Esophagus mucosa (tissue), 1 donor: Measurements from ENCODE around the gene KIF23. TPM values are rescaled to one million over a fixed set of nuclear protein-coding genes. Genes with fewer than 3 reads are reported as not detected.
"Not testable (repeated sequence)": the region's sequence is repeated elsewhere in the genome, so short reads cannot be mapped to it uniquely, and the experiment has no call there.

Experiments
- ATAC-seq: fragments of 200-7000 bp; cut with Tn5 transposase; one replicate; pipeline ENCODE4 v1.9.1; 2020
- total RNA-seq: library from RNA; stranded (reverse); gene quantifications from one replicate; pipeline ENCODE4 v1.2.4, GENCODE V29; 2023
- donor health status: DM: yes; HTN: yes; CAD: no.

KIF23 gene
- total RNA-seq, 1 donor from 2014 or later: 16.0 TPM

GRCh38 chr15:69439623-69440022, 25.5 kb downstream of the KIF23 start:
- ATAC-seq: no peak

GRCh38 chr15:69443032-69443611, 29.0 kb downstream of the KIF23 start:
- ATAC-seq: no peak

GRCh38 chr15:69444686-69445085, 30.5 kb downstream of the KIF23 start:
- ATAC-seq: no peak

- ATAC-seq: no peak
Observed at GRCh38 chr15:69446953-69447352, 32.8 kb downstream of the KIF23 start.

- not testable (repeated sequence) for ATAC-seq
Observed at GRCh38 chr15:69450221-69450620, 36.1 kb downstream of the KIF23 start.

- ATAC-seq: no peak
Observed at GRCh38 chr15:69450968-69451695, 37.0 kb downstream of the KIF23 start.

- ATAC-seq: peak; percentile 20
Observed at GRCh38 chr15:69451951-69452691, 38.0 kb downstream of the KIF23 start.

GRCh38 chr15:69452692-69453521, 38.8 kb downstream of the KIF23 start, which contains the start of gene RPLP1:
Gene RPLP1 (plus strand): TSS chr15:69452818. CDS start chr15:69452949, 131 bp downstream.
- peak; percentile 94 for ATAC-seq

- no peak for ATAC-seq
Observed at GRCh38 chr15:69454953-69455352, 40.8 kb downstream of the KIF23 start.

GRCh38 chr15:69456208-69457166, 42.3 kb downstream of the KIF23 start:
- no peak for ATAC-seq

GRCh38 chr15:69457304-69458280, 43.4 kb downstream of the KIF23 start:
- ATAC-seq: no peak

- no peak for ATAC-seq
Observed at GRCh38 chr15:69459066-69459465, 44.9 kb downstream of the KIF23 start.

- no peak for ATAC-seq
Observed at GRCh38 chr15:69460481-69460880, 46.3 kb downstream of the KIF23 start.

GRCh38 chr15:69462030-69462492, 47.9 kb downstream of the KIF23 start:
- ATAC-seq: peak; percentile 12

- ATAC-seq: peak; percentile 91
Observed at GRCh38 chr15:69462493-69463181, 48.5 kb downstream of the KIF23 start.

GRCh38 chr15:69463182-69463756, 49.1 kb downstream of the KIF23 start:
- ATAC-seq: no peak

- no peak for ATAC-seq
Observed at GRCh38 chr15:69465253-69465652, 51.1 kb downstream of the KIF23 start.

GRCh38 chr15:69466733-69467132, 52.6 kb downstream of the KIF23 start:
- ATAC-seq: no peak

GRCh38 chr15:69467636-69468035, 53.5 kb downstream of the KIF23 start:
- peak; percentile 2 for ATAC-seq
